HUES48 (cell line): ENCODE results near the gene KAZN.

ENCODE experiments used
- H3K27ac ChIP-seq: one replicate; pipeline ENCODE4 v1.7.0; 2013; ENCODE audit warnings: low read depth, low read length, inconsistent platforms
- H3K27me3 ChIP-seq: 2 replicates; pipeline ENCODE4 v1.6.1; 2013; ENCODE audit warnings: mild to moderate bottlenecking, low read length; ENCODE audit not compliant: control insufficient read depth, insufficient read depth
- H3K36me3 ChIP-seq: 2 replicates; pipeline ENCODE4 v1.6.1; 2013; ENCODE audit warnings: low read length; ENCODE audit not compliant: control insufficient read depth, insufficient read depth
- H3K4me1 ChIP-seq: 2 replicates; pipeline ENCODE4 v1.6.1; 2013; ENCODE audit warnings: mild to moderate bottlenecking, low read length; ENCODE audit not compliant: control insufficient read depth, insufficient read depth
- H3K4me3 ChIP-seq: 2 replicates; pipeline ENCODE4 v1.5.1; 2013; ENCODE audit warnings: mild to moderate bottlenecking, low read depth, low read length
- H3K9ac ChIP-seq: 2 replicates; pipeline ENCODE4 v1.6.1; 2013; ENCODE audit warnings: mild to moderate bottlenecking, low read depth, low read length, moderate library complexity
- H3K9me3 ChIP-seq: 2 replicates; pipeline ENCODE4 v1.6.1; 2013; ENCODE audit warnings: low read length; ENCODE audit not compliant: control insufficient read depth, insufficient read depth

Gene KAZN

DNA sequence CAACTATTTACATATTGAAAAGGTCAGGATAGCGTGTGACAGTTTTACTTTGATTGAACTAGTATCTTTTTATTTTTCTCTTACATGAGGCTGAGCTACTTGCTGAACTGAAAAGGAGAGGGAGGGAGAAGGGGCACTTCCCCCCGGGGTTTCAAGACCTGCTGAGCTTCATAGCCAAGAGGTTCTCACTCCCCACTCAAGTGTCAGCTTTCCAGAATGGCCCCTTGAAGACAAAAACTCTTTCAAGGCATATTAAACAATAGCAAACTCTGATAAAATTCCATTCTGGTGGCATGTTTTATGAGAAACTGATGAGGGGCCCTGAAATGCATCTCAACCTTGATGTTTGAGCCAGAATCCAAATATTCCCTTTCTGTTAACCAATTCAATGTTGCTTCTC lies 143.0 kb downstream of the KAZN start:
- H3K9me3 ChIP-seq, result no peaks in the 10 kb centered on the region
- H3K4me1 ChIP-seq, result peaks cover 44% of the 10 kb centered on the region
- H3K27ac ChIP-seq, result peak overlapping the region; percentile 93
- H3K9ac ChIP-seq, result 0 out of 2 replicates have a peak overlapping the region, but pooled peaks have one; percentile 8
- H3K27me3 ChIP-seq, result peaks cover 4% of the 10 kb centered on the region; the same call in 1 of the 2 replicates
- no peaks in the 10 kb centered on the region for H3K36me3 ChIP-seq
- H3K4me3 ChIP-seq, result no peak overlapping the region

DNA sequence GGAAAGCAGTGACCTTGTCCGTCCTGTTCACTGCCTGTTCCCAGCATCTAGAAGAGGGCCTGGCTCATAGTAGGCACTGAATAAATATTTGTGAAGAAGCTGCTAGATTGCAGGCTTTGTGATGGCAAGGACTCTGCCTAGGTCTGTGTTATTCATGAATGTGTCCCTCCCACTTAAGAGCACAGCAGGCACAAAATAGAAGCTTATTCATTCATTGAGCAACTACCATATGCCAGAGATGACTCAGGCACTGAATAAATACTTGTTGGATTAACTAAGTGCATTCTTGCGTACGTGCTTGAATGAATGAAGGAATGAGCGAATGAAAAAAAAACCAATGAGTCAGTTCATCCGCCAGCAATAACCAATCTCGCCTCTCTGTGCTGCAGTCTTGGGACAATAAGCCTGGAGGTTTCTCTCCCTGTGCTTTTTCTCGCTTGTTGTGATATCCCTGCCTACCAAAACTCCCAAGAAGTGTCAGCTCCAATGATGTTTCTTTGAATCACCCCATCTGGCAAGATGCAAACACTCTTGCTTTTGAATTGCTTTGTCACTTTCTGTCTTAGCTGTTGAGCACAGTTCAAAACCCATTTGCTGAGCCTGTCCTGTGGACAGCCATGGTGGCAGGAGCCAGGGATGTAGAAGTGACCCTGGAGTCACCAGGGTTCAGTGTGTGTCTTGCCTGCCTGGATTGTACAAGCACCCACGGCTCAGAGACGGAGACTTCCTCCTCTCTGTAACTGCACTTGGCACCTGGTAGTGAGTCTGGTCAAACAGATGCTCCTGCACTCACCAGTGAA lies 143.9 kb downstream of the KAZN start:
- peak overlapping the region; percentile 94 for H3K27ac ChIP-seq
- no peak overlapping the region for H3K4me3 ChIP-seq
- no peaks in the 10 kb centered on the region for H3K36me3 ChIP-seq
- peaks cover 44% of the 10 kb centered on the region for H3K4me1 ChIP-seq
- peak overlapping the region; percentile 15; the same call in 1 of the 2 replicates for H3K9ac ChIP-seq
- H3K9me3 ChIP-seq, result no peaks in the 10 kb centered on the region
- H3K27me3 ChIP-seq, result no peaks in the 10 kb centered on the region

GRCh38 chr1:14743368-14743767 lies 144.9 kb downstream of the KAZN start:
- Histone ChIP-seq H3K27ac (no peak overlapping the region), H3K36me3 (no peaks in the 10 kb centered on the region), H3K9me3 (no peaks in the 10 kb centered on the region), H3K27me3 (no peaks in the 10 kb centered on the region), H3K9ac (no peak overlapping the region), H3K4me1 (peaks cover 44% of the 10 kb centered on the region), H3K4me3 (no peak overlapping the region)

DNA sequence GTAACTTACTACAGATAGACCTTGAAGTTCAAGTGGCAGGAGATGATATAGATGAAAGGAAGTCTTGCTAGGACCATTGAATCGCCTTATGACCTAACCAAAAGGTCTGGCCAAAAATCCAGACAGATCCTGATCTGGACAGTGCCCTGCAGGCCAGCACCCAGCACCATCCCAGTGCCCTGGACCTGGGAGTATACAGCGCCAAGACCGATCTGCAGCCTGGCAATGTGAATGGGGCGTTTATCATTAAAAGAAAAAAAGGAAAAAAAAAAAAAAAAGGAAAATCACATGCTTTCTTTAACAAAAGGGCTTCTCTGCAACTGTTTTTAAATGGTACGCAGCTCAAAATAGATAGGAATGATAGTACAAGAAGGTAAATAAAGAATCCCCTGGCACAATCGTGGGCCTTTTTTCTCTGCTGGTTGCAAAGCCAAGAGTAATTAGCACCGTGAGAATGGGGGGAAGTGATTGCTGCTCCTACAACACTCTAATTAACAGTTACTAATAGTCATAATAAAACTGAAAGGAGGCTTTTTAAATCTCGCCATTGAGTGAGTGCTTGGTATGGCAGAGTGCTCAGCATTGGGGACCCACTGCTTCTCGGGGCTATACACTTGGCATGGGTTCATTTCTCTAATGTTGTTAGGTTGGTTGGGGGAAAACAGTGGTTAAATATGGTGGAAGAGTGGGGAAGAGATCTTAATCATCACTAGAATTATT lies 146.7 kb downstream of the KAZN start:
- Histone ChIP-seq H3K36me3 (no peaks in the 10 kb centered on the region), H3K4me3 (no peak overlapping the region), H3K27ac (no peak overlapping the region), H3K9ac (no peak overlapping the region), H3K27me3 (no peaks in the 10 kb centered on the region), H3K9me3 (no peaks in the 10 kb centered on the region), H3K4me1 (peaks cover 32% of the 10 kb centered on the region)

DNA sequence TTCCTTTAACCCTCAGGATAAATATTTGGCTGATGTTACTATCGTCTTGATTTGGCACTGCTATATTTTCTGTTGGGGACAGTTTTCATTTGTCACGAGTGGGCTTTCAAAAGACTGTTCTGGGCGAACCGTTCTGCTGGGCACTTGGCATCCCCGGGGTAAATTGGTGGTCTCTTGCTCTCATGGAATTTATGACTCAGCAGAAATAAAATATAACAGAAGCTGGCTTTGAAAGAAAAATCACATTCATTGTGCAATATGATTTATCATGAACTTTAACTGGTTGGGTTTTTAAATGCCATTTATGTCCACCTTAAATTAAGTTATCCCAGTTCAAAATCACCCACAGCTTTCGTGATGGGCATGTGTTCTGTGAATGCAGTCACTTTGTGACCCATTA lies 147.3 kb downstream of the KAZN start:
- H3K27me3 ChIP-seq, result no peaks in the 10 kb centered on the region
- no peaks in the 10 kb centered on the region for H3K9me3 ChIP-seq
- H3K4me1 ChIP-seq, result peaks cover 26% of the 10 kb centered on the region
- no peak overlapping the region for H3K4me3 ChIP-seq
- H3K36me3 ChIP-seq, result no peaks in the 10 kb centered on the region
- no peak overlapping the region for H3K27ac ChIP-seq
- H3K9ac ChIP-seq, result no peak overlapping the region

- peaks cover 20% of the 10 kb centered on the region for H3K4me1 ChIP-seq
- H3K9ac ChIP-seq, result no peak overlapping the region
- no peak overlapping the region for H3K4me3 ChIP-seq
- H3K27ac ChIP-seq, result no peak overlapping the region
- no peaks in the 10 kb centered on the region for H3K9me3 ChIP-seq
- H3K27me3 ChIP-seq, result no peaks in the 10 kb centered on the region
- no peaks in the 10 kb centered on the region for H3K36me3 ChIP-seq
Measured at GRCh38 chr1:14746393-14746792, 147.9 kb downstream of the KAZN start.

DNA sequence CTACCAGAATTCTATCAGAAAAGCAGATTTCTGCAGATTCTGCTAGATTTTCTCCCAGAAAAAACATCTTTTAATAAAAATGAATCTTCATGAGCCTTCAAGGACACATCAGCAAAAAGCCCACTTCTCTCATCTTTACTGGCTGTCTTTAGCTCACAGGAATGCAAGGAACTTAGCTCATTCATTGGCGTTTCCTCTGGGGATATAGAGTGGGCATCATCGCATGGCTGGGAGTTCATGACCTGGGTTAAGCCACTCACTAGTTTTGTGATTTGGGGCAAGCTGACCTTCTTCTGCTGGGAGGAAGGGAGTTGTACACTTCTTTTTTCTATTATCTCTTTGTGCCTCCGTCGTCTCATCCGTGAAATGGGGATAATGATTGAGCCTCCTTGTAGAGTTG lies 149.7 kb downstream of the KAZN start:
- Histone ChIP-seq H3K27me3 (no peaks in the 10 kb centered on the region), H3K9ac (no peak overlapping the region), H3K27ac (no peak overlapping the region), H3K36me3 (no peaks in the 10 kb centered on the region), H3K9me3 (no peaks in the 10 kb centered on the region), H3K4me1 (peaks cover 5% of the 10 kb centered on the region; the same call in 1 of the 2 replicates), H3K4me3 (no peak overlapping the region)

DNA sequence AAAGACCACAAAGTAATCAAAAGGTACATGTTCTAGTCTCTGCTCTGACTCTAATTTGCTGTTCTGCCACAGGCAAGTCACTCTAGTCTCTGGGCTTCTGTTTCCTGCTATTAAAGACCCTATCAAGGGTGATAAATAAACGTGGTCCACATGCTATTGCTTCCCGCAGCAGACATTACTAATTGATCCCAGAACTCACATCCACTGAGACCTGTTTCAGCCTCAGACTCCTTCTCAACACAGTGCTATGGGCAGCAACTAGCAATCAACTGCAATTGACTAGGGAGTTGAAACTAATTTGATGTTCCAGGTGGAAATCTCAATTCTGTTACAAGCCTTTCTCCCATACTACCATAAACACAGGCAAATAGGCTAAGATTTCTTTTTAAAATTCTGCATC lies 150.5 kb downstream of the KAZN start:
- no peak overlapping the region for H3K27ac ChIP-seq
- H3K27me3 ChIP-seq, result no peaks in the 10 kb centered on the region
- H3K4me1 ChIP-seq, result peaks cover 5% of the 10 kb centered on the region; the same call in 1 of the 2 replicates
- H3K4me3 ChIP-seq, result no peak overlapping the region
- no peaks in the 10 kb centered on the region for H3K9me3 ChIP-seq
- H3K36me3 ChIP-seq, result no peaks in the 10 kb centered on the region
- H3K9ac ChIP-seq, result no peak overlapping the region

DNA sequence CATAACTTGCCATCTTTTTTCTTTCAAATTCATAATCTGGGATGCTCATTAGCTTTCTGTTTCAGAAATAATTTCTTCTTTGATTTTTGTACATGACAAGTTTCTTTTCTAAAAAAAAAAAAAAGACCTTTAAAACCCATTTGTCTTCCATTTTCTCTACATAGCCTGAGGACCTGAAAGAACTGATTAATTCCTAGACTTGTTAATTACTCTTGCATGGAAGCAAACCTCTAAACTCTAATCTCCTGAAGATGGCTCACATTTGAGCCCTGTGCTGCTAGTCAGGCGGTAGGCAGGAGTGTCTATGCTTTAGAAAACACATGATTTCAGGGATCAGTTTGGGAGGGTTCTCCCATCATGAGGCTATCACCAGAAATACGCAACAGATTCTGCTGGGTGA lies 152.0 kb downstream of the KAZN start:
- Histone ChIP-seq H3K27ac (no peak overlapping the region), H3K4me1 (peaks cover 5% of the 10 kb centered on the region; the same call in 1 of the 2 replicates), H3K9ac (no peak overlapping the region), H3K36me3 (no peaks in the 10 kb centered on the region), H3K9me3 (no peaks in the 10 kb centered on the region), H3K27me3 (no peaks in the 10 kb centered on the region), H3K4me3 (no peak overlapping the region)

GRCh38 chr1:14755518-14756252 lies 157.2 kb downstream of the KAZN start:
- Histone ChIP-seq H3K27ac (no peak overlapping the region), H3K4me1 (peaks cover 31% of the 10 kb centered on the region), H3K36me3 (no peaks in the 10 kb centered on the region), H3K27me3 (no peaks in the 10 kb centered on the region), H3K9me3 (no peaks in the 10 kb centered on the region), H3K4me3 (no peak overlapping the region), H3K9ac (no peak overlapping the region)
